ENCODE results near the gene COBLL1.
"Not testable (repeated sequence)": the region's sequence is repeated elsewhere in the genome, so short reads cannot be mapped to it uniquely, and the experiment has no call there.

COBLL1 gene

GRCh38 chr2:164859906-164860693 lies 18.5 kb upstream of the COBLL1 start:
- not testable (repeated sequence) for DNase-seq (ENCODE audit: low spot score)

- DNase-seq (ENCODE audit: low spot score): no peak
Observed at GRCh38 chr2:164859251-164859818, 17.7 kb upstream of the COBLL1 start.

GRCh38 chr2:164852086-164852485 lies 10.5 kb upstream of the COBLL1 start:
- no peak for DNase-seq (ENCODE audit: low spot score)

- DNase-seq (ENCODE audit: low spot score): no peak
Observed at GRCh38 chr2:164850235-164850634, 8.6 kb upstream of the COBLL1 start.

- no peak for DNase-seq (ENCODE audit: low spot score)
Observed at GRCh38 chr2:164849506-164849905, 7.9 kb upstream of the COBLL1 start.

- DNase-seq (ENCODE audit: low spot score): no peak
Observed at GRCh38 chr2:164847981-164848741, 6.5 kb upstream of the COBLL1 start.

- no peak for DNase-seq (ENCODE audit: low spot score)
Observed at GRCh38 chr2:164847291-164847690, 5.7 kb upstream of the COBLL1 start.

GRCh38 chr2:164846276-164846675 lies 4.7 kb upstream of the COBLL1 start:
- DNase-seq (ENCODE audit: low spot score): no peak

- no peak for DNase-seq (ENCODE audit: low spot score)
Observed at GRCh38 chr2:164843346-164843911, 1.8 kb upstream of the COBLL1 start.

GRCh38 chr2:164842624-164842966 lies 972 bp upstream of the COBLL1 start:
- DNase-seq (ENCODE audit: low spot score): no peak

- DNase-seq (ENCODE audit: low spot score): peak; percentile 85
Observed at GRCh38 chr2:164840930-164841718, 499 bp downstream of the COBLL1 start.

- peak; percentile 45 for DNase-seq (ENCODE audit: low spot score)
Observed at GRCh38 chr2:164840458-164840929, 1.1 kb downstream of the COBLL1 start.

GRCh38 chr2:164839914-164840457 lies 1.6 kb downstream of the COBLL1 start:
- peak; percentile 14 for DNase-seq (ENCODE audit: low spot score)

GRCh38 chr2:164837807-164838206 lies 3.8 kb downstream of the COBLL1 start:
- DNase-seq (ENCODE audit: low spot score): no peak

GRCh38 chr2:164836907-164837306 lies 4.7 kb downstream of the COBLL1 start:
- DNase-seq (ENCODE audit: low spot score): no peak

GRCh38 chr2:164835302-164835701 lies 6.3 kb downstream of the COBLL1 start:
- DNase-seq (ENCODE audit: low spot score): no peak

- DNase-seq (ENCODE audit: low spot score): no peak
Observed at GRCh38 chr2:164831887-164832286, 9.7 kb downstream of the COBLL1 start.

GRCh38 chr2:164831180-164831579 lies 10.4 kb downstream of the COBLL1 start:
- no peak for DNase-seq (ENCODE audit: low spot score)

- peak; percentile 54 for DNase-seq (ENCODE audit: low spot score)
Observed at GRCh38 chr2:164826293-164827243, 15.1 kb downstream of the COBLL1 start.

- no peak for DNase-seq (ENCODE audit: low spot score)
Observed at GRCh38 chr2:164824872-164825271, 16.8 kb downstream of the COBLL1 start.
